ENCODE results near the gene PELO.

Gene PELO

GRCh38 chr5:52772668-52773067 lies 15.0 kb upstream of the PELO start:
- DNase-seq: no peak

GRCh38 chr5:52773342-52773741 lies 14.4 kb upstream of the PELO start:
- DNase-seq: no peak

- DNase-seq: no peak
Measured at GRCh38 chr5:52774005-52774410, 13.7 kb upstream of the PELO start.

DNA sequence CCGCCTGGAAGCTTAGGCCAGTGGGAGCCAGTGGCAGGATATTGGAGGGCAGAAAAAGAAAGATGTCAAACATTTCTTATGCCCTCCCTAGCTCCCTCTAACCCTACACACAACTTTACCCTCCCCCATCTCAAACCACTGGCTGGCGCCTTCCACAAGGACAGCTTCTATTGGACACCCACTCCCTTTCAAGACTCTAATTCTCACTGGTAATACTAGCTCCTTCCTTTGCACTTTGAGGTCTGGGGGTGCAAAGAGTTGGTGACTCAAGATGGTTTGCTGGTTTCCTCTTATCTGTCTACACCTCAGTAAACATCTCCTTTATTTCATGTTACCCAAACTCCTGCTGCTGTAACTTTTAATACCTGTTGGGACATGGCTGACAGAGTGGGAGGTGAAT lies 11.6 kb upstream of the PELO start:
- no peak for DNase-seq

DNA sequence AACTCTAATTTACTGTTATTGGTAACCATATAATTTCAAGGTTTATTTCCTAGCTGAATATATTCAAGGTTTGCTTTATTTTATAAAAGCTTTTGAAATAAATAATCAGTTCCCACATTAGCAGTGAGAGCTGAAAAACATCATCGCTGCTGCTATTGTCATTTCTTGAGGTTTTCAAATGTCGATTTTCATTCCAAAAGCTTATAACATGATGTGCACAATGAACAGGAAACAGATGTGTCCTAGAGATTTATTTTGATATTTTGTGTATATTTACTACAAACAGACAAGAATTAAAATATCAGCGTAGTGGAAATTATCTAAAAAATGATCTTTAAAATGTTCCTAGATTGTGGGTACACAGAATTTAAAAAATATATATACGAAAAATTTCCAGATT lies 10.5 kb upstream of the PELO start:
- no peak for DNase-seq

- no peak for DNase-seq
Measured at GRCh38 chr5:52778781-52779180, 8.9 kb upstream of the PELO start.

DNA sequence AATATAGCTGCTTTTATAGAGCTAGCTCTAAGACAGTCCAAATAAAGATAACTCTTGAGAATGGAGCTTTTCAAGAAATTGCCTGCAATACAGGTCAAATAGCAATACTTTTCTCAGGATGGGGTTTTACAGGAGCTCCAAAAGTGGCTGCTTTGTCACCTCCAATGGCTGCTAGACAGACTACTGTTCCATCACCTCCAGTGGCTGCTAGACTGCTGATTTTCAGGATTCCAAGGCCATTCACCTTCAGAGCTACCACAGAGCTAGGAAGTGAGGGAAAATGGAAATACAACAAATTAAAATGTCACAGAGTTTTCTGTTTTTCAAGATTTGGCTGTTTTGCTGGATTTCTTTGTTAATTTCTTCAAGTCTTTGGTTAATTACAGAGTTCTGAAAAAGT lies 8.5 kb upstream of the PELO start:
- DNase-seq: no peak

DNA sequence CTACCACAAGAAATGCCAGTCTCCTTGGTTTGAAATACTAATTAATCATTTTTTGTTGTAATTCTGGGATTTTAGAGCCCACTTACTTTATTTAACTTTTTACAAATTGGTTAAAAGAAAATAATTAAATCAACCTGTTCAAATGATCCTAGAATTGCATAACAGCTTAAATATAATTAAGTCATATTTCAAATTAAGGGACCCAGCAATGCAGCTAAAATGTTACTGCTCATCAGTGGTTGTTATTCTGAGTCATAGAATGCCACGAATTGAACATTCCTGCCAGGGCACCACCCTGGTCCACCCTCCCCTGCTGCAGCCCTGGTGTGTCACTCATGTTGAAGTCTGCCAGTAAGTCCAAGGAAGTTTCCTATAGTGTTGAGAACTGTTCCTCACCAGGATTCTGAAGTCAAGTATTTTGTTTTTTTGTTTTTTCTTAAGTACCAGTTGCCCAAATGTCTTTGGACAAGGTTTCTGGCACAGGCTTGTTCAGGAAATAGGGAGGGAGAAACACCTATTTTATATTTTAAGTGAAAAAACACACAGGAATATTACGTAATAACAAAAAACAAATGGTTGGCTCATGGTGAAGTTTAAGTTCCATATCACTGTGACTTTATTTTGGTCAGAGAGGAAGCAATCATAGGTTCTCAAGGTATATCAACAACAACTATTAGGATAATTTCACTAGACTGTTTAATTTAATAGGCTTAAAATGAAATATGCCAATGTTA lies 4.3 kb upstream of the PELO start:
- DNase-seq: no peak

GRCh38 chr5:52784737-52785136 lies 3.0 kb upstream of the PELO start:
- no peak for DNase-seq

DNA sequence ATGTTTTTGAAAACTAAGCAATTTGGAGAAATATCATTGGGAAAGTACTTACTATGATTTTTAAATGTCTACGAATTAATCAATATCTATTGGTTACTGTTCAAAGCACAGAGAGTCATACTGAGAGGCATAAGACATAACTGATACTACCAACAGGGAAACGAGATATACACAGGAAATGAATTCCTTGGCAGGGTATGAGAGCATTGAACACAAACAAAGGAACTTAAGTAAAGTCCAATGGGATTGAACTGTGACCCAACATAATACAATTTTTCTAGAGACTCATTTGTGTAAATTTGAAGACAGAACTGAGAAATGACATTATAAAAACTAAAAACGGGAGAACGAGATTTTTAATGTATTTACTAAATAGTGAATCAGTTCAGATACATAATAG lies 1.3 kb upstream of the PELO start:
- DNase-seq: no peak

GRCh38 chr5:52786949-52787599 lies 642 bp upstream of the PELO start:
- no peak for DNase-seq

GRCh38 chr5:52788505-52788821 lies 747 bp downstream of the PELO start:
- no peak for DNase-seq

DNA sequence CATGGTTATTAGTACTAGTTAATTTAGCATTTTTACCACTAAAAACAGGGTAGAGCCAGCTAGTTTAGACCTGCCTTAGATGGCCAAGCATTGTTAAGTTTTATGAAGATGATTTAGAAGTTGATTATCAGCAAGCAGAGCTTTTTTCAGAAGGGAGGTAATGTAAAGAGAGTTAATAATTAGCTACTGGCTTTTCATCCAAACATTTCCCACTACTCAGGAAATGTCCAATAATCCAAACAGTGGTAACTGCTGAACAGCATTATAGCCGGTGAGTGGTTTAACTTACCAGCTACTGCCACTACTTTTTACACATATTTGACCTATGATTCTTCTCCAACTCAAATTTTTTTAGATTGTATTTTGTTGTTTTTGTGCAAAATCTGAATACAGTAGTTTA lies 1.7 kb downstream of the PELO start:
- no peak for DNase-seq

DNA sequence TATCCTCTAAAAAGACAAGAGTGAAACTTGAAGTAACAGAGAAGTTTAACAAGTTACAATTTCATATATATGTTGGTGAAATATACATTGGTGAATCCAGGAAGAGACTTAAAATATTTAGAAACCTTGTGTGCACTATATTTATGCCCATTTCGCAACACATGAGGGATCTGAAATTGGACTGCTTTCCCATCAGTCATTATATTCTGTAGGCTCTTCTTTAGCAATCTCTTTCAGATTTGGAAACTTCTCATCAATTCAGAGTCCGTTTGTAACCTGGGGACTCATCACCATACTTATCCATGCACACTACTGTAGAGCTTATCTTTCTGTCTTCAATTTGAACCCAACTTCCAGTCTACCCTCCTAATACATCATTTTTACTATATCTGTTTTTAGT lies 2.1 kb downstream of the PELO start:
- DNase-seq: no peak

GRCh38 chr5:52791366-52791765 lies 3.6 kb downstream of the PELO start:
- DNase-seq: no peak

GRCh38 chr5:52794519-52794918 lies 6.8 kb downstream of the PELO start:
- peak; percentile 61 to 64 for DNase-seq

DNA sequence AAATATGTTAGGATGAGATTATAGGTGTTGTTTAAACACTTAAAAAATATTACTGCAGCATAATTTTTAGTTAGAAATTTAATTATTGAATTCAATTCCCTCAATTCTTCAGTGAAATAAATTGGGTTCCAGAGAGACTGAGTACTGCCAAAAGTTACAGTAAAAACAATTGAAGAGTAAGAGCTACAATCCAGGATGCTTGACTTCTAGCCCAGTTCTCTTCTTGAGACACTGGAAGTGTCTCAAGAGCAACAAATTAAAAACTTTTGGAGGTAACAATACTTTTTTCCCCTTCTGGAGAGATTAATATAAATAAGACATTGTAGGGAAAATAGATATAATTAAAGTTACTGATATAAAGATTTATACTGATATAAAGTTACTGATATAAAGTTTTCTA lies 8.3 kb downstream of the PELO start:
- no peak for DNase-seq

GRCh38 chr5:52796516-52797103 lies 8.9 kb downstream of the PELO start:
- DNase-seq: no peak

DNA sequence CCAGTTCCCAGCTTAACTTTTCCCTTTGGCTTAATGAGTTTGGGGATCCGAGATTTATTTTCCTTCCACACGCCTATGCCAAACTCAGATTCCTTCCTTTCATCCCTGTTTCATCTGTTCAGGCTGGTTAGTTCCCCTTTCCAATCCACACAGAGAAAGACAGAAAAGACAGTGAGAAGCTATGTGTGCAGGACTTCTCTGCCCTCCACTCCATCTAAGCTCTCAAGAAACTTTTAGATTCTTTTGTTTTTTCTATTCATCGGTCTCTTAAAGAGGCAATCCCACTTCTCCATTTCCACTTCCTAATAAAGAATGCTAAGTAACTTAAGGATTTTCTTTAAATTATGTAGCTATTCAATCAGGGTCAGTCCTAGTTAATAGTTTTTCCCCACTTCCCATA lies 11.2 kb downstream of the PELO start:
- DNase-seq: peak; percentile 3 to 40

- DNase-seq: peak; percentile 3 to 11
Measured at GRCh38 chr5:52799358-52799982, 11.8 kb downstream of the PELO start.

- DNase-seq: peak; percentile 98 to 99
Measured at GRCh38 chr5:52799983-52800393, 12.3 kb downstream of the PELO start.

DNA sequence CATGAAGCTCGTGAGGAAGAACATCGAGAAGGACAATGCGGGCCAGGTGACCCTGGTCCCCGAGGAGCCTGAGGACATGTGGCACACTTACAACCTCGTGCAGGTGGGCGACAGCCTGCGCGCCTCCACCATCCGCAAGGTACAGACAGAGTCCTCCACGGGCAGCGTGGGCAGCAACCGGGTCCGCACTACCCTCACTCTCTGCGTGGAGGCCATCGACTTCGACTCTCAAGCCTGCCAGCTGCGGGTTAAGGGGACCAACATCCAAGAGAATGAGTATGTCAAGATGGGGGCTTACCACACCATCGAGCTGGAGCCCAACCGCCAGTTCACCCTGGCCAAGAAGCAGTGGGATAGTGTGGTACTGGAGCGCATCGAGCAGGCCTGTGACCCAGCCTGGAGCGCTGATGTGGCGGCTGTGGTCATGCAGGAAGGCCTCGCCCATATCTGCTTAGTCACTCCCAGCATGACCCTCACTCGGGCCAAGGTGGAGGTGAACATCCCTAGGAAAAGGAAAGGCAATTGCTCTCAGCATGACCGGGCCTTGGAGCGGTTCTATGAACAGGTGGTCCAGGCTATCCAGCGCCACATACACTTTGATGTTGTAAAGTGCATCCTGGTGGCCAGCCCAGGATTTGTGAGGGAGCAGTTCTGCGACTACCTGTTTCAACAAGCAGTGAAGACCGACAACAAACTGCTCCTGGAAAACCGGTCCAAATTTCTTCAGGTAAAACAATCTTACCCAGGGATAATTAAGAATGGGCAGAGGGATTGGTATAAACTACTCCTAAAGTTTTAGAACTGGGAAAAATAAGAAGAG lies 12.9 kb downstream of the PELO start:
- peak; percentile 38 to 44 for DNase-seq

DNA sequence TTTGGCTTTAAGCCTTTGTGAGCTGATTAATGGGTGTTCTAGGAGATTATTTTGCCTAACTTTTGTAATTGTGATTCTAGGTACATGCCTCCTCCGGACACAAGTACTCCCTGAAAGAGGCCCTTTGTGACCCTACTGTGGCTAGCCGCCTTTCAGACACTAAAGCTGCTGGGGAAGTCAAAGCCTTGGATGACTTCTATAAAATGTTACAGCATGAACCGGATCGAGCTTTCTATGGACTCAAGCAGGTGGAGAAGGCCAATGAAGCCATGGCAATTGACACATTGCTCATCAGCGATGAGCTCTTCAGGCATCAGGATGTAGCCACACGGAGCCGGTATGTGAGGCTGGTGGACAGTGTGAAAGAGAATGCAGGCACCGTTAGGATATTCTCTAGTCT lies 13.6 kb downstream of the PELO start:
- no peak for DNase-seq

All from inflammatory macrophage treated with lipopolysaccharide for 1 hour (primary cell).